Measurements from ENCODE around the gene HCN4. TPM values are rescaled to one million over a fixed set of nuclear protein-coding genes. Genes with fewer than 3 reads are reported as not detected.

Gene HCN4
- total and polyA plus RNA-seq, 2 donors (not counting 1 experiment from before 2014, with no cell fraction given), result not detected

- Histone ChIP-seq H3K4me3 (replicated peaks in 1 of 4; ENCODE audit: control extremely low read depth in 1 of 4, insufficient read depth in 1 of 4, low read depth in 3 of 4, low read length in 4 of 4) (no peak overlapping the region), H3K9ac (ENCODE audit: insufficient read depth, low read length) (no peak overlapping the region), H3K27ac (ENCODE audit: insufficient read depth, low read length) (no peak overlapping the region), H3K79me2 (ENCODE audit: control insufficient read depth, insufficient read depth, low read length) (no peaks in the 10 kb centered on the region), H3K4me1 (ENCODE audit: control insufficient read depth, extremely low read depth, insufficient read depth, low read length) (no peaks in the 10 kb centered on the region), H3K4me2 (ENCODE audit: extremely low read depth, insufficient read depth, low read length) (no peak overlapping the region), H2AFZ (ENCODE audit: low read length) (no peak overlapping the region), H3K27me3 (ENCODE audit: control insufficient read depth, insufficient read depth, low read length) (no peaks in the 10 kb centered on the region), H3K36me3 (ENCODE audit: control insufficient read depth, insufficient read depth, low read length) (no peaks in the 10 kb centered on the region), H4K20me1 (ENCODE audit: control insufficient read depth, extremely low read depth, insufficient read depth, low read length) (no peaks in the 10 kb centered on the region), H3K9me3 (ENCODE audit: control insufficient read depth, insufficient read depth, low read depth, low read length) (no peaks in the 10 kb centered on the region)
- DNase-seq (ENCODE audit: low read depth in 2 of 2), result no peak
- TF ChIP-seq EZH2 (IDR thresholded peaks at IDR 0.05; ENCODE audit: low read length, missing control alignments), result no peak
- TF ChIP-seq, protein P1, sequence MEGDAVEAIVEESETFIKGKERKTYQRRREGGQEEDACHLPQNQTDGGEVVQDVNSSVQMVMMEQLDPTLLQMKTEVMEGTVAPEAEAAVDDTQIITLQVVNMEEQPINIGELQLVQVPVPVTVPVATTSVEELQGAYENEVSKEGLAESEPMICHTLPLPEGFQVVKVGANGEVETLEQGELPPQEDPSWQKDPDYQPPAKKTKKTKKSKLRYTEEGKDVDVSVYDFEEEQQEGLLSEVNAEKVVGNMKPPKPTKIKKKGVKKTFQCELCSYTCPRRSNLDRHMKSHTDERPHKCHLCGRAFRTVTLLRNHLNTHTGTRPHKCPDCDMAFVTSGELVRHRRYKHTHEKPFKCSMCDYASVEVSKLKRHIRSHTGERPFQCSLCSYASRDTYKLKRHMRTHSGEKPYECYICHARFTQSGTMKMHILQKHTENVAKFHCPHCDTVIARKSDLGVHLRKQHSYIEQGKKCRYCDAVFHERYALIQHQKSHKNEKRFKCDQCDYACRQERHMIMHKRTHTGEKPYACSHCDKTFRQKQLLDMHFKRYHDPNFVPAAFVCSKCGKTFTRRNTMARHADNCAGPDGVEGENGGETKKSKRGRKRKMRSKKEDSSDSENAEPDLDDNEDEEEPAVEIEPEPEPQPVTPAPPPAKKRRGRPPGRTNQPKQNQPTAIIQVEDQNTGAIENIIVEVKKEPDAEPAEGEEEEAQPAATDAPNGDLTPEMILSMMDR (conservative IDR thresholded peaks at IDR 0.05 in 1 of 2, IDR thresholded peaks at IDR 0.05 in 1 of 2; ENCODE audit: low read depth in 1 of 2, low read length in 2 of 2), result no peak
Measured at GRCh38 chr15:73338606-73339374, 30.0 kb downstream of the HCN4 start.

GRCh38 chr15:73338058-73338457 is 30.7 kb downstream of the HCN4 start:
- H3K27me3 ChIP-seq (ENCODE audit: control insufficient read depth, insufficient read depth, low read length), result no peaks in the 10 kb centered on the region
- no peaks in the 10 kb centered on the region for H3K4me1 ChIP-seq (ENCODE audit: control insufficient read depth, extremely low read depth, insufficient read depth, low read length)
- no peak for DNase-seq (ENCODE audit: low read depth in 2 of 2)

GRCh38 chr15:73337187-73337586 is 31.6 kb downstream of the HCN4 start:
- H3K27me3 ChIP-seq (ENCODE audit: control insufficient read depth, insufficient read depth, low read length), result no peaks in the 10 kb centered on the region
- H3K9ac ChIP-seq (ENCODE audit: insufficient read depth, low read length), result no peak overlapping the region

More at GRCh38 chr15:73338058-73338457, 30.7 kb downstream of the HCN4 start:
- TF ChIP-seq EZH2 (IDR thresholded peaks at IDR 0.05; ENCODE audit: low read length, missing control alignments), result no peak
- TF ChIP-seq, protein P1 (conservative IDR thresholded peaks at IDR 0.05 in 1 of 2, IDR thresholded peaks at IDR 0.05 in 1 of 2; ENCODE audit: low read depth in 1 of 2, low read length in 2 of 2), result no peak
- Histone ChIP-seq H3K36me3 (ENCODE audit: control insufficient read depth, insufficient read depth, low read length) (no peaks in the 10 kb centered on the region), H3K4me2 (ENCODE audit: extremely low read depth, insufficient read depth, low read length) (no peak overlapping the region), H3K9me3 (ENCODE audit: control insufficient read depth, insufficient read depth, low read depth, low read length) (no peaks in the 10 kb centered on the region), H3K4me3 (replicated peaks in 1 of 4; ENCODE audit: control extremely low read depth in 1 of 4, insufficient read depth in 1 of 4, low read depth in 3 of 4, low read length in 4 of 4) (no peak overlapping the region), H4K20me1 (ENCODE audit: control insufficient read depth, extremely low read depth, insufficient read depth, low read length) (no peaks in the 10 kb centered on the region), H3K9ac (ENCODE audit: insufficient read depth, low read length) (no peak overlapping the region), H3K27ac (ENCODE audit: insufficient read depth, low read length) (no peak overlapping the region), H3K79me2 (ENCODE audit: control insufficient read depth, insufficient read depth, low read length) (no peaks in the 10 kb centered on the region), H2AFZ (ENCODE audit: low read length) (no peak overlapping the region)

More at GRCh38 chr15:73337187-73337586, 31.6 kb downstream of the HCN4 start:
- Histone ChIP-seq H3K4me1 (ENCODE audit: control insufficient read depth, extremely low read depth, insufficient read depth, low read length) (no peaks in the 10 kb centered on the region), H2AFZ (ENCODE audit: low read length) (no peak overlapping the region), H3K4me2 (ENCODE audit: extremely low read depth, insufficient read depth, low read length) (no peak overlapping the region), H3K9me3 (ENCODE audit: control insufficient read depth, insufficient read depth, low read depth, low read length) (no peaks in the 10 kb centered on the region), H3K79me2 (ENCODE audit: control insufficient read depth, insufficient read depth, low read length) (no peaks in the 10 kb centered on the region), H3K27ac (ENCODE audit: insufficient read depth, low read length) (no peak overlapping the region), H4K20me1 (ENCODE audit: control insufficient read depth, extremely low read depth, insufficient read depth, low read length) (no peaks in the 10 kb centered on the region), H3K36me3 (ENCODE audit: control insufficient read depth, insufficient read depth, low read length) (no peaks in the 10 kb centered on the region), H3K4me3 (replicated peaks in 1 of 4; ENCODE audit: control extremely low read depth in 1 of 4, insufficient read depth in 1 of 4, low read depth in 3 of 4, low read length in 4 of 4) (no peak overlapping the region)
- no peak for DNase-seq (ENCODE audit: low read depth in 2 of 2)
- TF ChIP-seq, protein P1 (conservative IDR thresholded peaks at IDR 0.05 in 1 of 2, IDR thresholded peaks at IDR 0.05 in 1 of 2; ENCODE audit: low read depth in 1 of 2, low read length in 2 of 2), result no peak
- TF ChIP-seq EZH2 (IDR thresholded peaks at IDR 0.05; ENCODE audit: low read length, missing control alignments), result no peak
